ENCODE results near the gene CNTNAP2. TPM values are rescaled to one million over a fixed set of nuclear protein-coding genes. Genes with fewer than 3 reads are reported as not detected.

CNTNAP2 gene
- polyA plus RNA-seq, 3 donors from 2014 or later: 0.94 to 1.1 TPM; not detected in 1

- no peak for DNase-seq
- no peak overlapping the region for H3K27ac Mint-ChIP-seq
- H3K9me3 Mint-ChIP-seq: no peaks in the 10 kb centered on the region
- peaks cover 6 to 16% of the 10 kb centered on the region in 2 donors for H3K4me1 Mint-ChIP-seq
- H3K36me3 Mint-ChIP-seq: no peaks in the 10 kb centered on the region
- H3K4me3 Mint-ChIP-seq: no peak overlapping the region
- peaks cover 14 to 19% (median 15%) of the 10 kb centered on the region in 3 donors for H3K27me3 Mint-ChIP-seq (ENCODE audit: low read depth in 3 of 3)
These were observed 2220.8 kb downstream of the CNTNAP2 start for GRCh38 chr7:148337246-148337965.

DNA sequence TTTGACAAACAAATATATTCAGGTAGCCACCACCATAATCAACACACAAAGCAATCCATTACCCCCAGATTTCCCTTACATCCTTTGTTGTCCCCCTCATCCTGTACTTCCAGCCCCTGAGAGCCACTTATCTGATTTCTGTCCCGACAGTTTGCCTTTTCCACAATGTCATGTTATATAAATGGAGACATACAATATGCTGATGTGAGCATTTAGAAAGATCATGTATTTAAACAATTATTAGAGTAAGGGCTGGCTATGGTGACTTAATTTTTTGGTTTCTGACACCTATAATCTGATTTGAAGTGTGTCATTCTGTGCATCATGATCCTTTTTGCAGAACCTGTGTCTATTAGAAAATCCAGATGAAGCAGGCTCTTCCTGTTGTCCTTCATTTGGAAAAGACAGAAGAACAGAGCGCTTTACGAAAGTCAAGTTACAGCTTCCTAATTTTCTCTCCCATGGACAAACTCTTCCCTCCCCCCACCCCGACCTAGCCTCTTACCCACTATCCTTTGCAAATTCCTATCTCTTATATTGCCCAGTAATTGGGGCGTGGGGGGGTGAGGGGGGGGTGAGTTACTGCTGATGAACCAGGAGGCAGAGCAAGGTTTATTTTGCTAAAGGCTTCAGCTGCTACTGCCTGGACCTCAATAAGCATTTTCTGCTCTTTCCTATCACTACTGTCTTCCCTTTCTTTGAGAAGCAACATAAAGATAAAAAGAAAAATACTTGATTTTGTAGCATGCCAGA lies 2221.6 kb downstream of the CNTNAP2 start:
- Mint-ChIP-seq H3K36me3 (no peaks in the 10 kb centered on the region), H3K9me3 (no peaks in the 10 kb centered on the region), H3K27me3 (ENCODE audit: low read depth in 3 of 3) (peaks cover 14 to 19% (median 15%) of the 10 kb centered on the region in 3 donors), H3K4me3 (no peak overlapping the region), H3K4me1 (peaks cover 6 to 16% of the 10 kb centered on the region in 2 donors), H3K27ac (no peak overlapping the region)
- DNase-seq: no peak

DNA sequence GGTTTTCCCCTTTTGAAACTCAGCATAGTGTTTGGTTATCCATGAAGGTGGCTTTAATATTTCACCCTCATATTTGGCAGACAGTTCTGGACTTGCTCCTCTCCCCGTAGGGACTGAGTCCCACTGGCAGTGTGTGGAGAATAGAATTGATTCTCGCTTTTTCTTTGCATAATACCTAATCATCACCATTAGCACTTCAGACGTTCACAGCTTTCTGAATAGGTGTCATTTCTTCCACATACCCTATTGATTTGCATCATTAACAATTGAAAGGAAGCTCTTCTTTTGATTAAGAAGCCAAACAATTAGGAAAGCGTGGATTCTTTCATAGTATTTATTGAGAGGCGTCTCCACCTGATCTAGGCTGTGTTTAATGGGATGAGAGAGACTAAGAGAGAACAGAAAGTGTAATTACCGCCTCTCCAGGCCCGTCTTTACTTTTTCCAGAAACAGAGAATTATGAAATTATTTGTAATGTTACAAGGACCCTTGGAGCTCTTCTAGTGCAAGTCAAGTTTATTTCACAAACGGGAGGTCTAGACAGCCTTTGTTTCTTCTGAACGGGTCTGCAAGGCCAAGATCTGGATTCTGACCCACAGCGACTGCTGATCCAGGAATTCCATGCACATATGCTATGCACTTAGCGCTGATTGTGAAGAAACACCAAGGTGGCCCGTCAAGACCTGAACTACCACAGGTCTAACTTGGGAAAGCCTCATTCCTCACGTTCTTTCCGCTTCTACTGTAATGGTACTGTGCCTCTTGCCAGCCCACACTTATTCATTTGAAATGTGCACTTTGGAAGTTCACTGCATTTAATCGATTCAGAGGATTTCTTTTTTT lies 2224.1 kb downstream of the CNTNAP2 start:
- no peak for DNase-seq
- H3K4me3 Mint-ChIP-seq: no peak overlapping the region
- H3K27me3 Mint-ChIP-seq (ENCODE audit: low read depth in 3 of 3): peaks cover 15 to 19% (median 17%) of the 10 kb centered on the region in 3 donors
- peaks cover 6 to 16% of the 10 kb centered on the region in 2 donors for H3K4me1 Mint-ChIP-seq
- no peaks in the 10 kb centered on the region for H3K9me3 Mint-ChIP-seq
- no peaks in the 10 kb centered on the region for H3K36me3 Mint-ChIP-seq
- H3K27ac Mint-ChIP-seq: no peak overlapping the region

GRCh38 chr7:148344406-148344805 lies 2227.8 kb downstream of the CNTNAP2 start:
- Mint-ChIP-seq H3K4me3 (no peak overlapping the region), H3K27ac (no peak overlapping the region), H3K4me1 (peaks cover 4 to 6% of the 10 kb centered on the region in 2 donors), H3K36me3 (no peaks in the 10 kb centered on the region), H3K27me3 (ENCODE audit: low read depth in 3 of 3) (peaks cover 6 to 14% (median 13%) of the 10 kb centered on the region in 3 donors), H3K9me3 (no peaks in the 10 kb centered on the region)
- no peak for DNase-seq

DNA sequence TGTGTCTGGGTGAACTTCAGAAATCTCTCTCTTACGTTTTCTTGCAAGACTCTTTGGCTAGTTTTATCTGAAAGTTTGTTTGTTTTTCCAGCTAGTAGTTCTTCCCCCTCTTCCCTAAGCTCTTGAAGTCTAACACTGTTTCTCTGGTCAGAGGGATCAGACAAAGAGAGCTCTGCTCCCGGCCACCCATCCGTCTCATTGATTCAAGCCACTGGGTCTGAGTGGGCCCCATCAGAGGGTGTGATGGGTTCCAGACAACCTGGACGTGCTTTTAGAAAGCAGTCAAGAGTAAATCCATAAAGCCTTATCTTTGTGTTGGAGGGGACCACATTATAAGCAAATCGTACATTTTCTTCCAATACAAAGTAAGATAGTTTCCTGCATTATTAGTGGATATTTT lies 2231.4 kb downstream of the CNTNAP2 start:
- Mint-ChIP-seq H3K4me1 (no peaks in the 10 kb centered on the region), H3K27me3 (ENCODE audit: low read depth in 3 of 3) (peaks cover 0 to 5% (median 3%) of the 10 kb centered on the region in 3 donors), H3K27ac (no peak overlapping the region), H3K4me3 (no peak overlapping the region), H3K36me3 (no peaks in the 10 kb centered on the region), H3K9me3 (no peaks in the 10 kb centered on the region)
- DNase-seq: no peak

DNA sequence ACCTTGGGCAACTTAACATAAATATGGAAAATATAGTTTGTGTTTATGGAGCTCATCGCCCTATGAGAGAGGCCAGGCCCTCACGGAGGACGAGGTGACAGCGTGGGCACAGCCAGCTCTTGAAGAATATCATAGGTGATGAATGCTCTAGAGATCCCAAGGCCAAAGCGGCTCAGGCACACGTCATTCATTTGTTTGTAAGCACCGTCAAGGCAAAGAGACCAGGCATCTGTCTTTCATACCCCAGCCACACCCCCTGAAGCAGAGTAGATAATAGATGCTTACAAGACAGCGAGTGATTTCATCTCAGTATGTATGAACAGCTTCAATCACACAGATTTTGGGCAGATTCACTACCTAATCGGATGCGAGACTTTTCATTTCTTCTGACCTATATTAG lies 2231.9 kb downstream of the CNTNAP2 start:
- Mint-ChIP-seq H3K4me1 (no peaks in the 10 kb centered on the region), H3K27me3 (ENCODE audit: low read depth in 3 of 3) (peaks cover 0 to 5% (median 1%) of the 10 kb centered on the region in 3 donors), H3K27ac (no peak overlapping the region)

GRCh38 chr7:148356303-148356702 lies 2239.7 kb downstream of the CNTNAP2 start:
- DNase-seq: no peak
- no peaks in the 10 kb centered on the region for H3K9me3 Mint-ChIP-seq
- H3K27ac Mint-ChIP-seq: no peak overlapping the region
- H3K4me1 Mint-ChIP-seq: no peaks in the 10 kb centered on the region
- peaks cover 0 to 14% (median 13%) of the 10 kb centered on the region in 3 donors for H3K27me3 Mint-ChIP-seq (ENCODE audit: low read depth in 3 of 3)
- H3K4me3 Mint-ChIP-seq: no peak overlapping the region
- no peaks in the 10 kb centered on the region for H3K36me3 Mint-ChIP-seq

More for the DNA sequence above, 2231.9 kb downstream of the CNTNAP2 start:
- no peak for DNase-seq
- Mint-ChIP-seq H3K9me3 (no peaks in the 10 kb centered on the region), H3K4me3 (no peak overlapping the region), H3K36me3 (no peaks in the 10 kb centered on the region)

DNA sequence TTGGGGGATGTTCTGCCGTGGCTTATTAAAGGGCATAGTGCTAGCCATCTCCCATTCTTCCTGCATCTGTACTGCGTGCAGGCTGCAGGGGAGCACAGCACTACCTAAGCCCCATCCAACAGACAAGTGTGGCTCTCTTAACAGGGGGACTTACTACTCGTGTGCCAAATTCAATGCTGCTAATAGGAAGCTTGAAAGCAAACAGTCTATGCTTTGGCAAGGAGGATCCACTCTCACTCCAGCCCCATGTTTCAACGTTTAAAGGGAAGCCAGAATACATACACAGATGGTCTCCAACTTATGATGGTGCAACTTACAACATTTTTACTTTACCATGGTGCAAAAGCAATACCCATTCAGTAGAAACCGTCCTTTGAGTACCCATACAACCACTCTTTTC lies 2245.9 kb downstream of the CNTNAP2 start:
- peaks cover 0 to 7% (median 3%) of the 10 kb centered on the region in 3 donors for H3K27me3 Mint-ChIP-seq (ENCODE audit: low read depth in 3 of 3)
- no peaks in the 10 kb centered on the region for H3K36me3 Mint-ChIP-seq
- H3K27ac Mint-ChIP-seq: no peak overlapping the region
- no peaks in the 10 kb centered on the region for H3K9me3 Mint-ChIP-seq
- no peak for DNase-seq
- no peaks in the 10 kb centered on the region for H3K4me1 Mint-ChIP-seq
- H3K4me3 Mint-ChIP-seq: no peak overlapping the region

- DNase-seq: no peak
- H3K27me3 Mint-ChIP-seq (ENCODE audit: low read depth in 3 of 3): peaks cover 0 to 2% (median 0%) of the 10 kb centered on the region in 3 donors
- H3K36me3 Mint-ChIP-seq: no peaks in the 10 kb centered on the region
- H3K9me3 Mint-ChIP-seq: no peaks in the 10 kb centered on the region
- H3K4me1 Mint-ChIP-seq: no peaks in the 10 kb centered on the region
- H3K4me3 Mint-ChIP-seq: no peak overlapping the region
- no peak overlapping the region for H3K27ac Mint-ChIP-seq
These were observed 2251.3 kb downstream of the CNTNAP2 start for GRCh38 chr7:148367731-148368475.

GRCh38 chr7:148368562-148368961 lies 2252.0 kb downstream of the CNTNAP2 start:
- no peak overlapping the region for H3K4me3 Mint-ChIP-seq
- H3K4me1 Mint-ChIP-seq: no peaks in the 10 kb centered on the region
- H3K27ac Mint-ChIP-seq: no peak overlapping the region
- no peak for DNase-seq
- H3K9me3 Mint-ChIP-seq: no peaks in the 10 kb centered on the region
- no peaks in the 10 kb centered on the region for H3K36me3 Mint-ChIP-seq
- peaks cover 0 to 2% (median 0%) of the 10 kb centered on the region in 3 donors for H3K27me3 Mint-ChIP-seq (ENCODE audit: low read depth in 3 of 3)

DNA sequence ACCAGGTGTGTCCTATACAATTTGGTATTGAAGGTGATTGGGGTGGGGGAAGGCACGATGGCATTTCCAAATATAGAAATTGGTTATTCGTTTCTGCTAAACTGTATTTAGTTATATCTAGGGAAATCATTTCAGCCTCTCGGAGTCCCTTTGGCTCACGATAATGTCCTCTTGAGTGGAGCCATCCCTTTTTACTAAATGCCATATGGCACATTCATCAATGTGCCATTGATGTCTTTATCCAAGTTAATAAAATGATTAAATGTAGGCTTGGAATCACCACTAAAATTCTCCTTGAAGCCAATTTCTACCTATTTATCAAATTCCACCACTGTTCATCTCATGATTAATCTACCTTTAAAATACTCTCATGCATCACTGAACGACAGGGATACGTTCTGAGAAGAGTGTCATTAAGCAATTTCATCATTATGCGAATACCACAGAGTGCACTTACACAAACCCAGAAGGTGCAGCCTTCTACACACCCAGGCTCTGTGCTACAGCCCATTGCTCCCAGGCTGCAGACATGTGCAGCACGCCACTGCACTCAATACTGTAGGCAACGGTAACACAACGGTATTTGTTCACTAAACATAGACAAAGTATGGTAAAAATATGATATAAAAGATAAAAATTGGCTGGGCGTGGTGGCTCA lies 2254.8 kb downstream of the CNTNAP2 start:
- no peaks in the 10 kb centered on the region for H3K4me1 Mint-ChIP-seq
- H3K9me3 Mint-ChIP-seq: no peaks in the 10 kb centered on the region
- no peak for DNase-seq
- H3K27me3 Mint-ChIP-seq (ENCODE audit: low read depth in 3 of 3): peaks cover 0 to 2% (median 0%) of the 10 kb centered on the region in 3 donors
- H3K27ac Mint-ChIP-seq: no peak overlapping the region
- H3K4me3 Mint-ChIP-seq: no peak overlapping the region
- no peaks in the 10 kb centered on the region for H3K36me3 Mint-ChIP-seq

DNA sequence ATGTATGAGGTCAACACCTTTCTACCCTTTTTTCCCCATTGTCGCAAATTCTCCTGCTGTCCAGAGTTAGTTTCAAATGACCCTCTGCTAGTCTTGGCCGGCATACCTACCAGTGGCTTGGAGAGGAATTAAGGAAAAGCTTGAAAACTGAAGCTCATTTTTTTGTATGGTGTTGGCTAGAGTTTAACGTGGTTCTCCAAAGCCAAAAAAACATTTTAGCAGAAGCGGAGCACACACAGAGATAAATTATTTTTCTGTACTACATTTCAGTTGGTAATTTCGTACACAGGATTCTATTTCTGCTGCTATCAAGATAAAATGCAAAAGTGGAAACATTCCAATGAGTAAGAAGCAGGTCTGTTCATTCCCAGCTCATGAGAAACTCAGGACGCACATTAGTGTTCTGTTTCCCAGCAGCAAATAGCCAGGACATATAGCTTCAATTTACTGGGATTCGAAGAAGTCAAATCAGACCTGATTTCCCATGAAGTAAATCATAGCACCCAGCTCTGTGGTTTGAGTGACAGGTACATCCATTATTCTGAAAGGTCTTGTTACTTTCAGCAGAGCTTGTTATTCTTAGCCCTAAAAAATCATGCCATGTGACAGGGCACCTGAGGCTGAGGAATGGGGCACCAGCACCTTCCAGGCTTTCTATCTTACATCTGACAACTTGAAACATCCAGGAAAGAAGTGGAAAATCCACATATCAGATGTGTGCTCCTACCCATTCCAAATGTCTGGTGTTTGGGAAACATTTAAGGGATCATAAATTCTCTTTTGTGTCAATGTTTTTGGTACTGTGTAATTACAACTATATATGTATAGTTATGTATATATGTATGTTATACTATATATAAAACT lies 2258.0 kb downstream of the CNTNAP2 start:
- DNase-seq: no peak
- Mint-ChIP-seq H3K36me3 (no peaks in the 10 kb centered on the region), H3K4me3 (no peak overlapping the region), H3K27me3 (ENCODE audit: low read depth in 3 of 3) (no peaks in the 10 kb centered on the region), H3K9me3 (no peaks in the 10 kb centered on the region), H3K27ac (no peak overlapping the region), H3K4me1 (no peaks in the 10 kb centered on the region)

All from immature natural killer cell (primary cell).